Glomerular endothelial cell (primary cell): ENCODE results near the gene IPCEF1. TPM values are rescaled to one million over a fixed set of nuclear protein-coding genes. Genes with fewer than 3 reads are reported as not detected.

Experiments
- DNase-seq: peaks from one replicate; pipeline ENCODE4 v3.0.0-alpha.2; 2011; ENCODE audit warnings: low read depth, low spot score; ENCODE audit errors: extremely low read depth
- total RNA-seq: library from RNA; depleted of rRNA; stranded (reverse); fragments of >200 nt; gene quantifications from 2 replicates; pipeline ENCODE4 v1.2.3, GENCODE V29; 2015

IPCEF1 gene
- total RNA-seq, 1 donor from 2014 or later, result 1.9 TPM

DNA sequence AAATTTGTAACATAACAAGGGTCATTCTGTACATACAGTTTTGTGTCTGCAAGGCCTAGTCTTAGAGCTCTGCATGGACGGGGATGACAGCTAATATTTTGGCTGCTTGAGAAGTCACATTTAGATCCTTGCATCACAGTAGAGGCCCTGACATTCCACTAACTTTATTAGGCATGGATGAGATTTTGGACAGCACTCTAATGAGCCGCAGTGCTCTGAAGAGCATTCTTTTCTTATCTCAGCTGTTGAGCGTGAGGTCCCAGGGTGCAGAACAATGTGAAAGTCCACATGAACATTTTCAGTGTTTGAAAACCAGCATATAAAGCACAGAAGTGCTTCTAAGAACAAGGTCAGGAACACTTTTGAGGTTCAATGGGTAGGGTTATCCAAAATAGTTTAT is 58.9 kb downstream of the IPCEF1 start:
- DNase-seq, result no peak

DNA sequence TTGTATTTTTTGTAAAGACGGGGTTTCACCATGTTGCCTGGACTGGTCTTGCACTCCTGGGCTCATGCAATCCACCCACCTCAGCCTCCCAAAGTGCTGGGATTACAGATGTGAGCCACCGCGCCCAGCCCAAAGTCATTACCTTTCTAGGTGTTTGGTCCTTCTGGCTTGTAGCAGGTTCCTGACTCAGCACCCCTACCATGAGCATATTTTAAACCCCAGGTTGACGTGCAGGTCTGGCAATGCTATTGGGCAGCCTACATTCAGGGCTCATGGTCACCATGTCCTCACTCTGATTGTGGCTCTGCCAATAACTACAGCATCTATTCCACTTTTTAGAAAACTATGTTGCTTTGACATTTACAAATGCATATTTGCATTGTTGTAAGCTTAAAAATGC is 59.4 kb downstream of the IPCEF1 start:
- DNase-seq, result no peak

DNA sequence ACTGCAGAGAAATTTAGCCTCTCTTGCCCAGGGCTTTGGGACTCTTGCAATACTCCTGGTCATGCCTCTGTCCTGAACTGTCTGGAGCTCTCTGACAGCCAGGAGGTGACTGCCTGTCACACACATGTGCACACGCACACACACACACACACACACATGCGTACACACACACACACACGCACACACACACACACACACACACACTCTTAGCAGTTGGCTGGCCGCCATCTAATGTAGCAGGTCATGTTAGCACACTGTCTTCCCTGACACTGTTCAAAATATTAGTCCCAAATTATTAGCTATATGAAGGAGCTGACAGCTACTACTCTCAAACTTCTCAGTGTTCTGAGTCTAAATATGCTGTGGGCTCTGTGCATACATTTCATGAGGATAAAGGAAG is 60.9 kb downstream of the IPCEF1 start:
- no peak for DNase-seq

DNA sequence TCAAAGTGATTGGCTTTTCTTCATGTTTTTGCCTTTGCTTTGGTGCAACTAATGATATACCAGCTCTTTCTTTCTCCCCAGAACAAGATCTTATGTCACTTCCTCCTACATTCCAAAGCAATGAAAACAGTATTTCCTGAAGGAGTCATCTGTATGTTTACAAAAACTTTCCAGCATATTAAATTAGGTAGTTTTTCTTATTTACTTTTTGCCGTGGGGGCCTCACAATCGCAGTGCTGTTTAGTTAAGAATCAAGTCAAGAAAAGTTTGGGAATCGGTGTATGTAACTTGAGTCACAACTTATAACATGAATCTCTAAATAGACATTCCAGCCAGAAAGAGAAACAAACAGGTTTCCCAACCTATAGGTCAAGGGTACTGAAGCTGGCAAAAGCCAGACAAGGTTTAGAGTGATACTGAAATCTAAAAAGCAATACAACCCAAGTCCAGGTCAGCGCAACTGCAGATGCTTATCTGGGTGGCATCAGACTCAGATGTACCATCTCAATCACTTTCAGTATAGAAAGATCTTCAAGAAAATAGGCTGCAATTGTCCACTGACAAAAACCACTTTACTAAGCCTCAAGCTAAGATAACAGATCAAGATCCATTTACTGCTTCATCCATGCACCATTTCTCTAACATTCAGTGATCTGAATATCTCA is 63.6 kb downstream of the IPCEF1 start:
- DNase-seq, result peak; percentile 78

DNA sequence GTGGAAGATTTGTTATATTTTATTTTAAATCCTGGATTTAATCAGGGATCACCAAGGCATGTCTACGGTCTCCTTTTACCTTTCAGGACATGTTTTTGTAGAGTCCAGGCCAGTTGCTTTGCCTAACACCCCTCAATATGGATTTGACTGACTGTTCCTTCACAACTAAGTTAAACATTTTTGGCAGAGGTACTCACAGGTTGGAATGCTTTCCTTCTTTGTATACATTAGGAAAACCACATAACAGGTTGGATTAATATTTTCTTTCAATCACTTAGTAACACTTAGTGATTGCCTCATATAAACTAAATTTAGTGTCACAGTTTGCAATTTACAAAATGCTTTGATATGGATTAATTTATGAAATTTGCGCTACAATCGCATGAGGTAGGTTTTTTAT is 64.5 kb downstream of the IPCEF1 start:
- DNase-seq, result no peak

- DNase-seq, result no peak
These were observed 66.6 kb downstream of the IPCEF1 start for GRCh38 chr6:154289818-154290508.

DNA sequence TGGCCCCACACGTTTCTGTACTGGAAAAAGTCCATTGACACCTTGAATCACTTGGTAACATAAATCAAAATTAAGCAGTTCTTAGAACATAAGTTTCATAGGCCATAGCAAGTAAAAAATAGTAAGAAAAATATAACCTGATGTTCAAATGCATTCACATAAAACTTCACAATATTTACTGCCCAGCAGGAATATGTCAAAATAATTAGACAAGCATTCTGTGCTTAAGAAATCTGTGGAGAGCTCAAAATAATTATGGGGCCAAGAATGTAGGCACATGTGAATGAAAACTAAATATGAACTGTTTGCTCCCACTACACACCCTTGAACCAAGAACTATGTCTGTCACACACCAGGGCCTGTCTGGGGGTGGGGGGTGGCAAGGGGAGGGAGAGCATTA is 70.8 kb downstream of the IPCEF1 start:
- DNase-seq, result no peak

DNA sequence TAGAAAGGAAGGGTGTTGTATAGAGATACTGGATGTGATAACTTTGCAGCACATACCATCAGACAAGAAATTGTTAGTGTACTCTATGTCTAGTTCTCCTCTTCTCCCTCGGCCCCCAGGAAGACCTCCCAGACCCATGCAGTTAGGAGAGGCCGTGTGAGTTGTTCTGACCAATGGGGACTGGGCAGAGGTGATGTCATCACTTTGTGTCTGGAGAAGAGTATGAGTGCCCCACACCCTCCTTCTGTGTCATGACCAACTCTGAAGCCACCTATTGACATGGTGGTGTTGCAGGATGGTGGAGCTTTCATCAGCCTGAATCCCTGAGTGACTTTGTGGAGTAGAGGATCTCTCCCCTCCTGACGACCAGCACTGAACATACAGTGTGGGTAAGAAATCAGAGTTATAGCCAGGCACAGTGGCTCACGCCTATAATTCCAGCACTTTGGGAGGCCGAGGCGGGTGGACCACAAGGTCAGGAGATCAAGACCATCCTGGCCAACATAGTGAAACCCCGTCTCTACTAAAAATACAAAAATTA is 72.2 kb downstream of the IPCEF1 start:
- DNase-seq, result no peak

DNA sequence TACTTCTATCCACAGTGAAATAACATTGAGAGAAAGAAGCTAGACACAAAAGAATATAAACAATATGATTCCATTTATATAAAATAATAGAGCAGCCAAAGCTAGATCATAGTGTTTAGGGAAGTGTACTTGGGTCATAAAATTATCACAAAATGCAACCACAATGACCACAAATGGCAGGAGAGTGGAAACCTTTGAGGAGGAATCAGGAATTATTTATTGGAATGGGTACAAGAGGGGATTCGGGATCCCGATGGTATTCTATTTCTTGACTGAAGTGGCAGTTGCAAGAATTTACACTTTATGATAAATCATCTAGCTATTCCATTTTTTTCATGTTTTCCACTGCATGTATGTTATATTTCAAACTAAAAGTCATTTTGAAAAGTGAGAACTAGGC is 76.1 kb downstream of the IPCEF1 start:
- no peak for DNase-seq

DNA sequence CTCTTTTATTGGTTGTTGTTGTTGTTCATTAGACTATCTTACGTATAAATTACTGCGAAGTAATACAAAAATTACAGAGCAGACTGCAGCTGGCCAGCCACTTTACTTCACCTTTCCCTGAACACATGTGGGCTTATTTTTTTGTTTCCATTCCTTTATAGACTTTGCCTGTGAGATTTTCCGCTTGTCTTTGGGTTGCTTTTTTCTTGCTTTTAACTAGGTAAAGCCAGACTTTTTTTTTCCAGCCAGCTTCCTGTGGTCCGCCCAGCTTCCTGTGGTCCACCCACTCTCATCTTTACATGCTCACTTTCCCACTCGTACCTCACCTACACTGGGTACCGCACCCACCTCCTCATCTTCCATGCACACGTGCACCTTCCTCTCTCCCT is 79.0 kb downstream of the IPCEF1 start:
- no peak for DNase-seq

GRCh38 chr6:154276810-154277628 is 79.6 kb downstream of the IPCEF1 start:
- no peak for DNase-seq

DNA sequence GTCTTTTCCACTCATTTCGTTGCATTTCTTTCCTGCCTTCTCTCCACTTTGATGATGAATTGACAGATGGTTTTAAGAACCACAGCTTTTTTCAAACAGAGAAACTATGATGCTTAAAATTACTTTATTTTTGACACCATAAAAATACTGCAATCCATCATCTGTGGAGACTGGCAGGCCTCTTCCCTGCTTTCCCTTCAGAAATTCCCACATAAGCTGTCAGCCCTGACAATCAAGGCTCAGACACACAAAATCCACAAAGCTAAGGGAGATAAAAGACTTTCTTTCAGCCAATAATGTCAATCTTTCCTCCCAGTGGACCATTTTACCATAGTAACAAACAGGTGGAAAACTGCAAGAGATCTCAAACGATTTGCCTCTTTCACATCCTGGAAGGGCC is 82.4 kb downstream of the IPCEF1 start:
- DNase-seq, result no peak

- no peak for DNase-seq
These were observed 88.1 kb downstream of the IPCEF1 start for GRCh38 chr6:154268486-154268885.

GRCh38 chr6:154267508-154268106 is 89.0 kb downstream of the IPCEF1 start:
- no peak for DNase-seq

DNA sequence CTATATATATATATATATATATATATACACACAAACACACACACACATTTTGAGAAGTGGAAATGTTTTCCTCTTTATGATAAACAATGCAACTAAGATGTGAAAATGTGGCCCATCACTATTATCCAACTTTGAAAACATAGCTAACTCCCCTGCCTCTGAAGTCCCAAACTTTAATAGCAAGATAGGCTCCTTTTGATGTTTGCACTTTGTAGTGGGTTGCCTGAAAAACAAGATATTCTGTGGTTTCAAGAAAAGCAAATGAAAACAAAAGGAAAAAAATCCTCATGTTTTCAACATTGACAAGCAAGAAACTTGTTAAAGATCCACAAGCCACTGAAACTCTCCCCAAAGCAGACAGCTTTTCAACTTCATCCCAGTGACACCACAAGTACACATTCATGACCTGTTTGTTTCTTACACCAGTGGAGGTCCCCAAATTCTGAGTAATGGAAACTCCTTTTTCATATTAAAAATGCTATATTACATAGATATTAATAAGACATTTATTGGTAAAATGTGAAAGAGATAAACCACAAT is 90.0 kb downstream of the IPCEF1 start:
- no peak for DNase-seq

- no peak for DNase-seq
These were observed 94.8 kb downstream of the IPCEF1 start for GRCh38 chr6:154261688-154262397.

- no peak for DNase-seq
These were observed 98.4 kb downstream of the IPCEF1 start for GRCh38 chr6:154258064-154258757.

DNA sequence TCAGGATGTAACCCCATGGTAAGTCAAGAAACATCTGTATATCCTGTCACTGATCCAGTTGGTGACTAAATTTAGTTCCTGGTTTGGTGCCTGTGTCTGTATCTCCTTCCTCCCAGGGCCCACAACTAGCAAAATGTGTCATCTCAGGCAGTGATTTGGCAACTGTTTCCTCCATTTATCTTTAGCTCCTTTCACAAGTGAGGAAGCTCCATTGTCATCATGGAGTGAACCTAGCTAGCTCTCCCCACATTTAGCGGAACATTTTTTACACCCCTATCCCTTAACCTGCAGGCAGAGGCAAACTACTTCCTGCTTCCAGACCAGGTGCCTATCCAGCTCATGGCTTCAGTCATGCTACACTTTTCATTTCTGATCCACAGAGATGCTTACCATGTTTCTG is 99.5 kb downstream of the IPCEF1 start:
- DNase-seq, result no peak

DNA sequence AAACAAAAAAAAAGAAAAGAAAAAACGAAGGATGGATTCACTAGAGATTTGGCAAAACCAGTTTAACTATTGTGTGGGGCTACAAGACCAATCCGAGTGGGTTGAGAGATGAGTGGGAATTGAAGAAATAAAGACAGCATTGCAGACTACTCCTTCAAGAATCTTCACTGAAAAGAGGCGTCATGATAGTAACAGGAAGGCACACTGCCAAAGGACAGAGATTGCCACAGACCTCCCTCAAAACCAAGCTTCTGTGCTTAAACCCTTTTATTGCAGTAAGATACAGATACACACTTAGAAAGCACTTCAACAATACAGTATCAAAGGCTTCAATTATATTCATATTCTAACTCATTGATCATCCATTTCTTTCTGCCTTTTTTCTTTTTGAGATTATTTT is 103.9 kb downstream of the IPCEF1 start:
- no peak for DNase-seq

DNA sequence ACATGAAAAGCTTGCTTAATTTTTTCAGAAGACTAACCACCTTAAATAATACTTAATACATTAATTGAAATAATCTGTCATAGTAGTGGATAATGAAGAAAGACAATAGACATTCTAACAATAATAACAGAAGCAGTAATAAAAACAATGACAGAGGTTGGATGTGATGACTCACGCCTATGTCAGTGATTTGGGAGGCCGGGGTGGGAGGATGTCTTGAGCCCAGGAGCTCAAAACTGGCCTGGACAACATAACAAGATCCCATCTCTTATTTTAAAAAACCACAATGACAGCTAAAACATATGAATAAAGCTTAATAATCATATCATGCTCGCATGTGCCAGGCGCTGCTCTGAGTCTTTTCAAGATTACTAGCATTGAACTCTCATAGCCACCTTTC is 105.5 kb downstream of the IPCEF1 start:
- DNase-seq, result no peak
